Glutamatergic neuron (in vitro differentiated cells): ENCODE results near the gene HEXD. TPM values are rescaled to one million over a fixed set of nuclear protein-coding genes. Genes with fewer than 3 reads are reported as not detected.
"Not testable (repeated sequence)": the region's sequence is repeated elsewhere in the genome, so short reads cannot be mapped to it uniquely, and the experiment has no call there.

Experiments used
- DNase-seq: peaks from one replicate; pipeline ENCODE4 v3.0.0; 2022
- H3K27ac Mint-ChIP-seq: one replicate; pipeline ENCODE4 v1.8.0; 2020; ENCODE audit warnings: mild to moderate bottlenecking, mixed read lengths, inconsistent platforms; ENCODE audit not compliant: unreplicated experiment
- H3K27me3 Mint-ChIP-seq: one replicate; pipeline ENCODE4 v1.8.0; 2020; ENCODE audit warnings: mild to moderate bottlenecking, moderate library complexity, mixed read lengths, inconsistent platforms; ENCODE audit not compliant: unreplicated experiment
- H3K36me3 Mint-ChIP-seq: one replicate; pipeline ENCODE4 v1.8.0; 2020; ENCODE audit warnings: mild to moderate bottlenecking, mixed read lengths, inconsistent platforms; ENCODE audit not compliant: unreplicated experiment
- H3K4me1 Mint-ChIP-seq: one replicate; pipeline ENCODE4 v1.8.0; 2020; ENCODE audit warnings: mild to moderate bottlenecking, low read depth, mixed read lengths, inconsistent platforms; ENCODE audit not compliant: unreplicated experiment
- H3K4me3 Mint-ChIP-seq: one replicate; pipeline ENCODE4 v1.8.0; 2020; ENCODE audit warnings: mild to moderate bottlenecking, mixed read lengths, inconsistent platforms; ENCODE audit not compliant: unreplicated experiment
- H3K9me3 Mint-ChIP-seq: one replicate; pipeline ENCODE4 v1.8.0; 2020; ENCODE audit warnings: mild to moderate bottlenecking, moderate library complexity, mixed read lengths, inconsistent platforms; ENCODE audit not compliant: unreplicated experiment
- total RNA-seq: library from RNA; stranded (reverse); fragmentation: NEBNext Ultra II Directional; extraction: Animal tissue kit (Norgen Biotek cat#: 25700); gene quantifications from one replicate; pipeline ENCODE4 v1.2.1, GENCODE V29; 2021; ENCODE audit not compliant: unreplicated experiment
- TF ChIP-seq, protein P1 (sequence below): fragments of 200-600 bp; sonication (generic); IDR thresholded peaks from one replicate; pipeline ENCODE4 v1.5.0; 2021; ENCODE audit not compliant: partially characterized antibody, unreplicated experiment

The HEXD gene
- total RNA-seq, 1 donor from 2014 or later, result 58.7 TPM

- no peak overlapping the region for H3K27ac Mint-ChIP-seq
- TF ChIP-seq, protein P1, sequence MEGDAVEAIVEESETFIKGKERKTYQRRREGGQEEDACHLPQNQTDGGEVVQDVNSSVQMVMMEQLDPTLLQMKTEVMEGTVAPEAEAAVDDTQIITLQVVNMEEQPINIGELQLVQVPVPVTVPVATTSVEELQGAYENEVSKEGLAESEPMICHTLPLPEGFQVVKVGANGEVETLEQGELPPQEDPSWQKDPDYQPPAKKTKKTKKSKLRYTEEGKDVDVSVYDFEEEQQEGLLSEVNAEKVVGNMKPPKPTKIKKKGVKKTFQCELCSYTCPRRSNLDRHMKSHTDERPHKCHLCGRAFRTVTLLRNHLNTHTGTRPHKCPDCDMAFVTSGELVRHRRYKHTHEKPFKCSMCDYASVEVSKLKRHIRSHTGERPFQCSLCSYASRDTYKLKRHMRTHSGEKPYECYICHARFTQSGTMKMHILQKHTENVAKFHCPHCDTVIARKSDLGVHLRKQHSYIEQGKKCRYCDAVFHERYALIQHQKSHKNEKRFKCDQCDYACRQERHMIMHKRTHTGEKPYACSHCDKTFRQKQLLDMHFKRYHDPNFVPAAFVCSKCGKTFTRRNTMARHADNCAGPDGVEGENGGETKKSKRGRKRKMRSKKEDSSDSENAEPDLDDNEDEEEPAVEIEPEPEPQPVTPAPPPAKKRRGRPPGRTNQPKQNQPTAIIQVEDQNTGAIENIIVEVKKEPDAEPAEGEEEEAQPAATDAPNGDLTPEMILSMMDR, result no peak
- peaks cover 6% of the 10 kb centered on the region for H3K4me1 Mint-ChIP-seq
- no peak for DNase-seq
- peaks cover 8% of the 10 kb centered on the region for H3K27me3 Mint-ChIP-seq
- peaks cover 6% of the 10 kb centered on the region for H3K9me3 Mint-ChIP-seq
- H3K36me3 Mint-ChIP-seq, result no peaks in the 10 kb centered on the region
- no peak overlapping the region for H3K4me3 Mint-ChIP-seq
Measured at GRCh38 chr17:82452162-82452561, 34.0 kb downstream of the HEXD start.

- not testable (repeated sequence) for H3K27ac Mint-ChIP-seq, DNase-seq, H3K27me3 Mint-ChIP-seq, H3K36me3 Mint-ChIP-seq, H3K4me3 Mint-ChIP-seq
- peaks cover 12% of the 10 kb centered on the region for H3K9me3 Mint-ChIP-seq
- H3K4me1 Mint-ChIP-seq, result peaks cover 12% of the 10 kb centered on the region
Measured at GRCh38 chr17:82453151-82453550, 35.0 kb downstream of the HEXD start.

DNA sequence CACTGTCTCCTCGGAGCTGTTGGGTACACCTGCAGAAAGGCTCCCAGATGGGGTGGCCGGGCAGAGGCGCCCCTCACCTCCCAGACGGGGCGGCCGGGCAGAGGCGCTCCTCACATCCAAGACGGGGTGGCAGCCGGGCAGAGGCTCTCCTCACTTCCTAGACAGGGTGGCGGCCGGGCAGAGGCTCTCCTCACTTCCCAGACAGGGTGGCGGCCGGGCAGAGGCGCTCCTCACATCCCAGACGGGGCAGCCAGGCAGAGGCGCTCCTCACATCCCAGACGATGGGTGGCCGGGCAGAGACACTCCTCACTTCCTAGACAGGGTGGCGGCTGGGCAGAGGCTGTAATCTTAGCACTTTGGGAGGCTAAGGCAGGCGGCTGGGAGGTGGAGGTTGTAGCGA is 35.6 kb downstream of the HEXD start:
- H3K4me1 Mint-ChIP-seq, result peaks cover 12% of the 10 kb centered on the region
- H3K27me3 Mint-ChIP-seq, H3K4me3 Mint-ChIP-seq, H3K27ac Mint-ChIP-seq, H3K36me3 Mint-ChIP-seq, DNase-seq: not testable (repeated sequence)
- H3K9me3 Mint-ChIP-seq, result peaks cover 12% of the 10 kb centered on the region

DNA sequence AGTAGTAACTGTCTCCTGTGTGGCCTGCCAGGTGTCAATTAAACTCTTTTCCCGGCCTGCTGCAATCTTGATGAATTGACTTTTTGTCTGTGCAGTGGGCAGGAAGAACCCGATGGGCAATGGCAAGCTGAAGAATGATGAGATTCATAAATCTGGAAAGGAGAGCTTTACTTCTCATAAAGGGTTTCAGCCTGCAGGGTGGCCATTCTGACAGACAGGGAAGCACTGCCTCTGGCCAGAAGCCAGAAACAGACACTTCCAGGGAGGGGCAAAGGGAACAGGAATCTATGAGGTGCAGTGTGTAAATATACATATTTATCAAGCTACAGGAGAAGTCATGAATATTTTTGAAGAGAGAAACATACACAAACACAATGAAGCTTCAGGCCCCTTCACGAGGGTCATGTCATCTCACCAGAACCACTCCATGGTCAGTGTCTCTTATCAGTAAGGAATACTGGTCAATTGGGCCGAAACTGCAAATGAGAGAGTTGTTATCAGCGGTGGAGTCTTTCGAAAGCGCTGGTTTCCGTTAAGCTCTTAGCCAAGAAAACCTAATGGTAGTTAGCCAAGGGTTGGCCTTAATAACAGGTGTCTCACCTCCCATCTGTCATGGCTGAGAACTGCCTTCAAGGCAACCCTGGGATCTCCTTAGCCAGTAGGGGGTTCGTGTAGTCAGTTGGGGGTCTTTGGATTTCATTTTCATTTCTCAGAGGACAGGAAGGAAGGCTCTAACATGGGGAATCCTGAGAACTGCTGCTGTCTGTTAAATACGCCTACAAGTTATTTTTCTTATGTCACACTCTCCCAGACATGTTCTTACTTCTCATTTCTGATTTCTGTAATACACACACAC is 39.2 kb downstream of the HEXD start:
- TF ChIP-seq, protein P1, result no peak
- Mint-ChIP-seq H3K36me3 (no peaks in the 10 kb centered on the region), H3K27me3 (no peaks in the 10 kb centered on the region), H3K9me3 (peaks cover 11% of the 10 kb centered on the region), H3K27ac (peak overlapping the region; percentile 98), H3K4me3 (peak overlapping the region; percentile 86), H3K4me1 (peaks cover 6% of the 10 kb centered on the region)
- DNase-seq, result no peak

- H3K4me3 Mint-ChIP-seq, result peak overlapping the region; percentile 86
- peak overlapping the region; percentile 98 for H3K27ac Mint-ChIP-seq
- TF ChIP-seq, protein P1, result no peak
- no peaks in the 10 kb centered on the region for H3K36me3 Mint-ChIP-seq
- no peak for DNase-seq
- H3K4me1 Mint-ChIP-seq, result peaks cover 9% of the 10 kb centered on the region
- peaks cover 11% of the 10 kb centered on the region for H3K9me3 Mint-ChIP-seq
- H3K27me3 Mint-ChIP-seq, result peaks cover 3% of the 10 kb centered on the region
Measured at GRCh38 chr17:82457929-82458178, 39.7 kb downstream of the HEXD start.

GRCh38 chr17:82458179-82458884 is 40.2 kb downstream of the HEXD start, which contains the start of gene NARF:
Gene NARF, plus strand, starts transcription at chr17:82458741. Its CDS starts 63 bp downstream, at chr17:82458804.
- H3K36me3 Mint-ChIP-seq, result no peaks in the 10 kb centered on the region
- H3K4me3 Mint-ChIP-seq, result peak within 1 kb of the TSS; percentile 98
- DNase-seq, result peak; percentile 97
- peaks cover 9% of the 10 kb centered on the region for H3K4me1 Mint-ChIP-seq
- peaks cover 3% of the 10 kb centered on the region for H3K27me3 Mint-ChIP-seq
- H3K9me3 Mint-ChIP-seq, result peaks cover 11% of the 10 kb centered on the region
- TF ChIP-seq, protein P1, result no peak
- peak within 1 kb of the TSS; percentile 98 for H3K27ac Mint-ChIP-seq
